K562 (cell line): ENCODE results near the gene DNAJC6. TPM values are rescaled to one million over a fixed set of nuclear protein-coding genes. Genes with fewer than 3 reads are reported as not detected.
A peak's percentile ranks its signal among the peaks of the same experiment; 100 is the strongest.

ENCODE experiments used
- ARNT ChIP-seq, 2 experiments: fragments of 450-650 bp; IDR thresholded peaks; 2 replicates each; pipeline ENCODE4 v1.6.1; 2016; ENCODE audit warnings: mild to moderate bottlenecking in 1 of 2
- ATF3 ChIP-seq, 2 experiments: fragments of 450-650 bp in 1 of 2; sonication (generic) in 1 of 2; formaldehyde crosslinking in 1 of 2; IDR thresholded peaks in 1 of 2; conservative IDR thresholded peaks in 1 of 2; 2 replicates each; pipeline versions ENCODE4 v1.6.1 to v1.8.1; 2016 to 2023; ENCODE audit warnings: mild to moderate bottlenecking in 2 of 2, moderate library complexity in 2 of 2, inconsistent platforms in 1 of 2, missing genetic modification reagents in 1 of 2
- DNMT1 ChIP-seq: fragments of 450-650 bp; IDR thresholded peaks from 2 replicates; pipeline ENCODE4 v1.6.1; 2016; ENCODE audit warnings: antibody characterized with exemption, mild to moderate bottlenecking
- DPF2 ChIP-seq: fragments of 450-650 bp; IDR thresholded peaks from 2 replicates; pipeline ENCODE4 v1.6.1; 2016
- HEY1 ChIP-seq: fragments of 250-450 bp; sonication (Bioruptor Pico); IDR thresholded peaks from 2 replicates; pipeline ENCODE4 v1.5.0; 2020; ENCODE audit warnings: mild to moderate bottlenecking, moderate library complexity, borderline replicate concordance
- MAX ChIP-seq: sonication (generic); formaldehyde crosslinking; IDR thresholded peaks from 2 replicates; pipeline ENCODE4 v1.9.0; 2022; ENCODE audit warnings: mild to moderate bottlenecking, missing genetic modification reagents
- MGA ChIP-seq: fragments of 450-650 bp; IDR thresholded peaks from 2 replicates; pipeline ENCODE4 v1.6.1; 2016; ENCODE audit warnings: mild to moderate bottlenecking, moderate library complexity
- MYBL2 ChIP-seq, 2 experiments: fragments of 450-650 bp in 1 of 2; sonication (generic) in 1 of 2; formaldehyde crosslinking in 1 of 2; IDR thresholded peaks; 2 replicates each; pipeline versions ENCODE4 v1.6.1 to v1.8.1; 2017 to 2022; ENCODE audit warnings: borderline replicate concordance in 1 of 2, inconsistent platforms in 1 of 2, low read depth in 1 of 2, mild to moderate bottlenecking in 1 of 2, missing genetic modification reagents in 1 of 2, moderate library complexity in 1 of 2
- NCOA4 ChIP-seq: fragments of 450-650 bp; IDR thresholded peaks from 2 replicates; pipeline ENCODE4 v1.6.1; 2018; ENCODE audit warnings: mild to moderate bottlenecking; ENCODE audit not compliant: partially characterized antibody
- NFE2 ChIP-seq: IDR thresholded peaks from 2 replicates; pipeline ENCODE4 v1.6.1; 2014; ENCODE audit warnings: antibody characterized with exemption, low read depth
- PTBP1 ChIP-seq: fragments of 200-400 bp; formaldehyde crosslinking; IDR thresholded peaks from 2 replicates; pipeline ENCODE4 v1.6.1; 2017; ENCODE audit warnings: low read depth, low read length
- SMARCA5 ChIP-seq: fragments of 450-650 bp; IDR thresholded peaks from 2 replicates; pipeline ENCODE4 v1.6.1; 2016
- ZNF347 ChIP-seq: fragments of 450-650 bp; formaldehyde crosslinking; IDR thresholded peaks from 2 replicates; pipeline ENCODE4 v1.4.0; 2020; ENCODE audit warnings: low read depth, mild to moderate bottlenecking, moderate library complexity
- ZNF512 ChIP-seq: IDR thresholded peaks from 2 replicates; pipeline ENCODE4 v1.6.1; 2016; ENCODE audit warnings: missing genetic modification characterization, missing compliant biosample characterization
- polyA plus RNA-seq, 8 experiments: library from polyadenylated mRNA; depleted of rRNA in 4 of 8; stranded (reverse) in 5 of 8; unstranded in 3 of 8; fragments of >200 nt; fragmentation: Nextera tagmentation in 2 of 8; fragmentation: Illumina TruSeq in 1 of 8; extraction: Ambion mirVana in 2 of 8; extraction: Trizol in 1 of 8; gene quantifications; 2 replicates each; pipeline versions ENCODE4 v1.2.1 to v1.2.3, GENCODE V29; 2011 to 2014; ENCODE audit warnings: inconsistent platforms in 1 of 8, missing spikeins in 1 of 8
- total RNA-seq, 7 experiments: library from RNA; depleted of rRNA in 6 of 7; stranded (reverse); fragments of >200 nt in 6 of 7; fragmentation: Illumina TruSeq in 2 of 7; extraction: Trizol in 2 of 7; gene quantifications; 2 replicates each; pipeline versions ENCODE4 v1.2.1 to v1.2.3, GENCODE V29; 2011 to 2021; ENCODE audit warnings: low replicate concordance in 1 of 7

DNAJC6 gene
- total and polyA plus RNA-seq, 9 of the 15 experiments (the other 6 are each of a cell fraction or from before 2014, with no cell fraction given): 6.7 to 78.7 (median 28.0) TPM

- TF ChIP-seq MGA (peak; percentile 98), NFE2 (peak; percentile 64), PTBP1 (0 out of 2 replicates have a peak, but pooled peaks have one; percentile 32), SMARCA5 (no peak), NCOA4 (peak; percentile 19), ATF3 (IDR thresholded peaks at IDR 0.05) (no peak), ATF3 (CRISPR knock-in tag; conservative IDR thresholded peaks at IDR 0.05) (0 out of 2 replicates have a peak, but pooled peaks have one; percentile 45), DPF2 (peak; percentile 39; the same call in 1 of the 2 replicates), MAX (CRISPR knock-in tag) (peak; percentile 69; the same call in 1 of the 2 replicates), DNMT1 (no peak), ZNF347 (CRISPR knock-in tag) (no peak), ARNT (IDR thresholded peaks at IDR 0.05) (peak in 1 of 2 experiments; percentile 65; a peak in 1 of 4 replicates), ZNF512 (peak; percentile 6), MYBL2 (IDR thresholded peaks at IDR 0.05; ENCODE audit: low read depth) (no peak), MYBL2 (CRISPR knock-in tag; IDR thresholded peaks at IDR 0.05; ENCODE audit: borderline replicate concordance) (no peak), HEY1 (CRISPR knock-in tag) (no peak)
These were observed 10.4 kb downstream of the DNAJC6 start (continued) for GRCh38 chr1:65319754-65320153.
